Measurements from ENCODE around the gene TBC1D30. TPM values are rescaled to one million over a fixed set of nuclear protein-coding genes. Genes with fewer than 3 reads are reported as not detected.

Gene TBC1D30
- total RNA-seq, 2 experiments from 2014 or later: 0.28 to 0.49 TPM

DNA sequence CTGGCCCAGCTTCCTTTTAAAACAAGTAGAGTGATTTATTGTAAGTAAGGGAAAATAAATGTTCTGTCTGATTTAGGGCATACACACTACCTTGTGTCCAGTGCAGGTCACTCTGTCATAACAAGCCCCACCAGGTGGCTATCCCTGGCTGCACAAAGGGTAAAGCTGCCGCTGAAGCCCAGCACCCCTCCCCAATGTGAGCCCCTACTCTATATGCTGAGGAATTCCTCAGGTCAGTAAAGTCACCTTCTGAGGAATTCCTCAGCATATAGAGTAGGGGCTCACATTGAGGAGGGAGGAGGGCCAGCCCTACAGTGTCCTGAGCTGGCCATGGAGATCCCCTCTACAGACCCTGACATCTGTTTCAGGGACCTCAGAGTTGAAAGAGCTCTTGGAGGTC lies 67.2 kb downstream of the TBC1D30 start:
- POLR2A ChIA-PET: interaction anchor here (0.7 kb wide), 1 partner anchor 294 kb away, joined by 3 read pairs; no protein-coding TSS in a partner anchor
- Mint-ChIP-seq H3K36me3 (ENCODE audit: low read depth) (no peaks in the 10 kb centered on the region), H3K27ac (no peak overlapping the region), H3K4me1 (ENCODE audit: low read depth) (no peaks in the 10 kb centered on the region), H3K9me3 (no peaks in the 10 kb centered on the region), H3K4me3 (no peak overlapping the region), H3K27me3 (peaks cover 19% of the 10 kb centered on the region)
- TF ChIP-seq, protein P1, sequence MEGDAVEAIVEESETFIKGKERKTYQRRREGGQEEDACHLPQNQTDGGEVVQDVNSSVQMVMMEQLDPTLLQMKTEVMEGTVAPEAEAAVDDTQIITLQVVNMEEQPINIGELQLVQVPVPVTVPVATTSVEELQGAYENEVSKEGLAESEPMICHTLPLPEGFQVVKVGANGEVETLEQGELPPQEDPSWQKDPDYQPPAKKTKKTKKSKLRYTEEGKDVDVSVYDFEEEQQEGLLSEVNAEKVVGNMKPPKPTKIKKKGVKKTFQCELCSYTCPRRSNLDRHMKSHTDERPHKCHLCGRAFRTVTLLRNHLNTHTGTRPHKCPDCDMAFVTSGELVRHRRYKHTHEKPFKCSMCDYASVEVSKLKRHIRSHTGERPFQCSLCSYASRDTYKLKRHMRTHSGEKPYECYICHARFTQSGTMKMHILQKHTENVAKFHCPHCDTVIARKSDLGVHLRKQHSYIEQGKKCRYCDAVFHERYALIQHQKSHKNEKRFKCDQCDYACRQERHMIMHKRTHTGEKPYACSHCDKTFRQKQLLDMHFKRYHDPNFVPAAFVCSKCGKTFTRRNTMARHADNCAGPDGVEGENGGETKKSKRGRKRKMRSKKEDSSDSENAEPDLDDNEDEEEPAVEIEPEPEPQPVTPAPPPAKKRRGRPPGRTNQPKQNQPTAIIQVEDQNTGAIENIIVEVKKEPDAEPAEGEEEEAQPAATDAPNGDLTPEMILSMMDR (IDR thresholded peaks at IDR 0.05): no peak
- intact Hi-C loops (cut with DNase I, micrococcal nuclease): loop anchor here (1.0 to 10.0 kb wide), 7 partner anchors 341 to 1971 kb away; no protein-coding TSS in a partner anchor
- DNase-seq (no peak), ATAC-seq (ENCODE audit: poor library complexity) (no peak)
- Histone ChIP-seq H3K4me1 (ENCODE audit: insufficient read depth, low read length) (no peaks in the 10 kb centered on the region), H3K27me3 (ENCODE audit: control insufficient read depth in 1 of 2, insufficient read depth in 2 of 2, low read length in 2 of 2) (peaks cover 0 to 4% of the 10 kb centered on the region in 2 experiments), H3K27ac (ENCODE audit: low read depth in 1 of 2, low read length in 2 of 2) (no peak overlapping the region), H3K36me3 (ENCODE audit: insufficient read depth, low read length) (no peaks in the 10 kb centered on the region), H3K4me3 (ENCODE audit: low read length) (no peak overlapping the region), H3K9me3 (ENCODE audit: control insufficient read depth in 1 of 2, insufficient read depth in 1 of 2, low read length in 2 of 2) (no peaks in the 10 kb centered on the region)
- CTCF ChIA-PET: interaction anchor here (1.0 to 2.0 kb wide), 3 partner anchors 340 to 1256 kb away, joined by 3 to 20 read pairs (median 5); no protein-coding TSS in a partner anchor

DNA sequence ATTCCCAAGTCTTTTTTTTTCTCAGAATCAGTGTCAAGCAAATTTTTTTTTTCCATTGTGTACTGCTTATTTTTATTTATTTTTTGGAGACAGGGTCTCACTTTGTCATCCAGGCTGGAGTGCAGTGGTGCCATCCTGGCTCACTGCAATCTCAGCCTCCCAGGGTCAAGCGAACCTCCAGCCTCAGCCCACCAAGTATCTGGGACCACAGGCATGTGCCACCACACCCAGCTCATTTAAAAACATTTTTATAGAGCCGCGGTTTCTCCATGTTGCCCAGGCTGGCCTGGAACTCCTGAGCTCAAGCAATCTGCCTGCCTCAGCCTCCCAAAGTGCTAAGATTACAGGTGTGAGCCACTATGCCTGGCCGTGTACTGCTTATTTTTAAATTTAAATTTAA lies 68.1 kb downstream of the TBC1D30 start:
- no peak overlapping the region for H3K27ac ChIP-seq (ENCODE audit: low read depth in 1 of 2, low read length in 2 of 2)
- ChIA-PET POLR2A (no interaction called here), CTCF (interaction anchor here (1.9 kb wide), 1 partner anchor 340 kb away, joined by 5 read pairs; no protein-coding TSS in a partner anchor)
- intact Hi-C loops (cut with DNase I, micrococcal nuclease): loop anchor here (5.0 to 10.0 kb wide), 3 partner anchors 1515 to 1970 kb away; no protein-coding TSS in a partner anchor
- Mint-ChIP-seq H3K4me3 (no peak overlapping the region), H3K4me1 (ENCODE audit: low read depth) (no peaks in the 10 kb centered on the region), H3K27me3 (peaks cover 19% of the 10 kb centered on the region), H3K9me3 (no peaks in the 10 kb centered on the region), H3K27ac (no peak overlapping the region), H3K36me3 (ENCODE audit: low read depth) (no peaks in the 10 kb centered on the region)
- ATAC-seq (ENCODE audit: poor library complexity): no peak
- no peaks in the 10 kb centered on the region for H3K4me1 ChIP-seq (ENCODE audit: insufficient read depth, low read length)
- no peaks in the 10 kb centered on the region for H3K9me3 ChIP-seq (ENCODE audit: control insufficient read depth in 1 of 2, insufficient read depth in 1 of 2, low read length in 2 of 2)
- H3K27me3 ChIP-seq (ENCODE audit: control insufficient read depth in 1 of 2, insufficient read depth in 2 of 2, low read length in 2 of 2): peaks cover 0 to 4% of the 10 kb centered on the region in 2 experiments
- H3K36me3 ChIP-seq (ENCODE audit: insufficient read depth, low read length): no peaks in the 10 kb centered on the region
- no peak for DNase-seq
- H3K4me3 ChIP-seq (ENCODE audit: low read length): no peak overlapping the region
- TF ChIP-seq, protein P1 (IDR thresholded peaks at IDR 0.05): no peak

DNA sequence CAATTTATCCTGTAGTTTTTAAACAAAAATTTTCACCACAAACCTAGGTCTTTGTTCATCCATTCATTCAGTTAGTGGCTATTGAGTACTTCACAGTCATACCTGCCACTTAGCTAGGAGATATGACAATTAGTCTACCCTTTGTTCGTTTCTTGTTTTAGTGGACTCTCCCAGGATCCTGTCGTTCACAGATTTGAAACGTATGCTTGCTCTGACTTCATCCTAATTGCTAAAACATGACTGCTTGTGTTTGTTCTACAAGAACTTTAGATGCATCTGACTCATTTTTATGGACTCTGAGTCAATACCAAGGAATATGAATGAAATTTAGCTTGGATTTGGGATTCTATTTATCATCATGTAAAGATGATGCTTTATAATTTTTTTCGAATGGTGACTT lies 69.5 kb downstream of the TBC1D30 start:
- Mint-ChIP-seq H3K27ac (no peak overlapping the region), H3K27me3 (peaks cover 19% of the 10 kb centered on the region), H3K36me3 (ENCODE audit: low read depth) (no peaks in the 10 kb centered on the region), H3K4me3 (no peak overlapping the region), H3K9me3 (no peaks in the 10 kb centered on the region), H3K4me1 (ENCODE audit: low read depth) (no peaks in the 10 kb centered on the region)
- peaks cover 0 to 4% of the 10 kb centered on the region in 2 experiments for H3K27me3 ChIP-seq (ENCODE audit: control insufficient read depth in 1 of 2, insufficient read depth in 2 of 2, low read length in 2 of 2)
- TF ChIP-seq, protein P1 (IDR thresholded peaks at IDR 0.05): no peak
- H3K9me3 ChIP-seq (ENCODE audit: control insufficient read depth in 1 of 2, insufficient read depth in 1 of 2, low read length in 2 of 2): no peaks in the 10 kb centered on the region
- H3K36me3 ChIP-seq (ENCODE audit: insufficient read depth, low read length): no peaks in the 10 kb centered on the region
- POLR2A ChIA-PET: no interaction called here
- H3K27ac ChIP-seq (ENCODE audit: low read depth in 1 of 2, low read length in 2 of 2): no peak overlapping the region
- CTCF ChIA-PET: interaction anchor here (1.9 kb wide), 1 partner anchor 339 kb away, joined by 5 read pairs; no protein-coding TSS in a partner anchor
- DNase-seq (no peak), ATAC-seq (ENCODE audit: poor library complexity) (no peak)
- intact Hi-C loops (cut with DNase I, micrococcal nuclease): loop anchor here (2.0 to 10.0 kb wide), 4 partner anchors 337 to 1968 kb away; no protein-coding TSS in a partner anchor
- H3K4me1 ChIP-seq (ENCODE audit: insufficient read depth, low read length): no peaks in the 10 kb centered on the region
- H3K4me3 ChIP-seq (ENCODE audit: low read length): no peak overlapping the region

Measured in CD4-positive, alpha-beta T cell (primary cell).